CD14-positive monocyte (primary cell): ENCODE measurements around the gene MRPS16. TPM values are rescaled to one million over a fixed set of nuclear protein-coding genes. Genes with fewer than 3 reads are reported as not detected.

Source experiments
- DNase-seq, 3 donors: peaks; one replicate each; pipeline ENCODE4 v3.0.0-alpha.2; 2011 to 2022
- H2AFZ ChIP-seq: 2 replicates; pipeline ENCODE4 v1.6.0; 2012; ENCODE audit warnings: mild to moderate bottlenecking, low read depth, low read length, inconsistent platforms; ENCODE audit not compliant: insufficient read depth, poor library complexity, severe bottlenecking
- H3K27ac ChIP-seq, 2 donors: 1 replicate in 1 of 2; 2 replicates in 1 of 2; pipeline ENCODE4 v1.5.1; 2012 to 2013; ENCODE audit warnings: low read length in 2 of 2, control low read depth in 1 of 2, inconsistent platforms in 1 of 2, low read depth in 1 of 2, mild to moderate bottlenecking in 1 of 2
- H3K27me3 ChIP-seq, 2 donors: one replicate each; pipeline versions ENCODE4 v1.6.0 to v1.6.1; 2011 to 2013; ENCODE audit warnings: low read length in 2 of 2; ENCODE audit not compliant: control insufficient read depth in 2 of 2, insufficient read depth in 2 of 2
- H3K36me3 ChIP-seq, 2 donors: replicated peaks in 1 of 2; 1 replicate in 1 of 2; 2 replicates in 1 of 2; pipeline versions ENCODE4 v1.5.1 to v1.6.1; 2012 to 2013; ENCODE audit warnings: low read length in 2 of 2, control low read depth in 1 of 2, inconsistent platforms in 1 of 2, mild to moderate bottlenecking in 1 of 2; ENCODE audit not compliant: insufficient read depth in 2 of 2, control insufficient read depth in 1 of 2
- H3K4me1 ChIP-seq, 2 donors: 1 replicate in 1 of 2; 2 replicates in 1 of 2; pipeline versions ENCODE4 v1.5.1 to v1.6.1; 2012 to 2013; ENCODE audit warnings: low read length in 2 of 2, control low read depth in 1 of 2, inconsistent platforms in 1 of 2, mild to moderate bottlenecking in 1 of 2, moderate library complexity in 1 of 2; ENCODE audit not compliant: insufficient read depth in 2 of 2, control insufficient read depth in 1 of 2
- H3K4me2 ChIP-seq: replicated peaks from 2 replicates; pipeline ENCODE3; 2012; ENCODE audit warnings: low read length, moderate library complexity, mild to moderate bottlenecking; ENCODE audit not compliant: poor library complexity, severe bottlenecking; ENCODE audit errors: extremely low read depth
- H3K4me3 ChIP-seq, 3 experiments: fragments of 200-600 bp in 1 of 3; sonication (generic) in 1 of 3; replicated peaks in 1 of 3; 1 replicate in 2 of 3; 2 replicates in 1 of 3; pipeline ENCODE4 v1.5.1; 2011 to 2013; ENCODE audit warnings: low read length in 3 of 3, mild to moderate bottlenecking in 3 of 3, control low read depth in 2 of 3, low read depth in 2 of 3, inconsistent platforms in 1 of 3, moderate library complexity in 1 of 3
- H3K79me2 ChIP-seq: 2 replicates; pipeline ENCODE4 v1.6.0; 2012; ENCODE audit warnings: mild to moderate bottlenecking, control low read depth, inconsistent platforms, low read length, moderate library complexity; ENCODE audit not compliant: insufficient read depth
- H3K9ac ChIP-seq: 2 replicates; pipeline ENCODE4 v1.6.0; 2017; ENCODE audit warnings: low read length, mild to moderate bottlenecking; ENCODE audit not compliant: insufficient read depth, poor library complexity, severe bottlenecking
- H3K9me3 ChIP-seq, 2 donors: replicated peaks in 1 of 2; 1 replicate in 1 of 2; 2 replicates in 1 of 2; pipeline versions ENCODE4 v1.5.1 to v1.6.1; 2012 to 2013; ENCODE audit warnings: low read length in 2 of 2, control low read depth in 1 of 2; ENCODE audit not compliant: control insufficient read depth in 1 of 2, insufficient read depth in 1 of 2
- H4K20me1 ChIP-seq: 2 replicates; pipeline ENCODE4 v1.6.0; 2012; ENCODE audit warnings: mild to moderate bottlenecking, low read length, control low read depth, moderate library complexity; ENCODE audit not compliant: insufficient read depth
- H3K27ac Mint-ChIP-seq, 7 donors: one replicate each; pipeline ENCODE4 v1.8.0; 2020; ENCODE audit warnings: mild to moderate bottlenecking in 7 of 7, mixed read lengths in 7 of 7, moderate library complexity in 6 of 7, inconsistent platforms in 2 of 7
- H3K27me3 Mint-ChIP-seq, 3 donors: one replicate each; pipeline ENCODE4 v1.8.0; 2021 to 2022; ENCODE audit warnings: low read depth in 3 of 3, mild to moderate bottlenecking in 3 of 3, mixed read lengths in 3 of 3, moderate library complexity in 3 of 3, inconsistent platforms in 1 of 3
- H3K36me3 Mint-ChIP-seq, 2 donors: one replicate each; pipeline ENCODE4 v1.8.0; 2020; ENCODE audit warnings: mixed read lengths in 2 of 2, inconsistent platforms in 1 of 2, mild to moderate bottlenecking in 1 of 2
- H3K4me1 Mint-ChIP-seq: one replicate; pipeline ENCODE4 v1.8.0; 2020; ENCODE audit warnings: mild to moderate bottlenecking, mixed read lengths
- H3K4me3 Mint-ChIP-seq, 2 donors: one replicate each; pipeline ENCODE4 v1.8.0; 2020; ENCODE audit warnings: mild to moderate bottlenecking in 2 of 2, mixed read lengths in 2 of 2, moderate library complexity in 1 of 2
- H3K9me3 Mint-ChIP-seq, 7 donors: one replicate each; pipeline ENCODE4 v1.8.0; 2020 to 2022; ENCODE audit warnings: mixed read lengths in 7 of 7, mild to moderate bottlenecking in 6 of 7, moderate library complexity in 6 of 7, inconsistent platforms in 2 of 7
- CTCF ChIP-seq: fragments of 200-600 bp; IDR thresholded peaks from one replicate; pipeline ENCODE4 v1.8.0; 2022; ENCODE audit warnings: antibody characterized with exemption, mild to moderate bottlenecking
- WGBS: methylation state at CpG from one replicate; pipeline ENCODE4 v1.1.5; 2013; ENCODE audit warnings: missing lambda C conversion rate; ENCODE audit not compliant: insufficient coverage; 5-methylcytosine and 5-hydroxymethylcytosine counted together
- intact Hi-C, 2 donors: fragments of 100-400 bp; cut with micrococcal nuclease; formaldehyde crosslinking; loops; one replicate each; pipeline versions ENCODE4 v1.15.0 to v1.15.1; 2023
- polyA plus RNA-seq, 3 donors: library from polyadenylated mRNA; depleted of rRNA in 1 of 3; unstranded in 2 of 3; stranded (reverse) in 1 of 3; fragments of 300-500 nt in 2 of 3; fragments of >200 nt in 1 of 3; fragmentation: Illumina TruSeq in 2 of 3; gene quantifications; 1 replicate in 2 of 3; 2 replicates in 1 of 3; pipeline ENCODE4 v1.2.3, GENCODE V29; 2012 to 2021

Gene MRPS16
- polyA plus RNA-seq, 3 donors, result 20.9 to 102 (median 78.6) TPM

GRCh38 chr10:73253225-73253555 lies 746 bp upstream of the MRPS16 start:
- 0% methylated on average over 3 of the region's 4 CpGs for WGBS
- intact Hi-C loops, result no loop called here
- peak overlapping the region; percentile 96 to 99 (median 98) for H3K27ac Mint-ChIP-seq

DNA sequence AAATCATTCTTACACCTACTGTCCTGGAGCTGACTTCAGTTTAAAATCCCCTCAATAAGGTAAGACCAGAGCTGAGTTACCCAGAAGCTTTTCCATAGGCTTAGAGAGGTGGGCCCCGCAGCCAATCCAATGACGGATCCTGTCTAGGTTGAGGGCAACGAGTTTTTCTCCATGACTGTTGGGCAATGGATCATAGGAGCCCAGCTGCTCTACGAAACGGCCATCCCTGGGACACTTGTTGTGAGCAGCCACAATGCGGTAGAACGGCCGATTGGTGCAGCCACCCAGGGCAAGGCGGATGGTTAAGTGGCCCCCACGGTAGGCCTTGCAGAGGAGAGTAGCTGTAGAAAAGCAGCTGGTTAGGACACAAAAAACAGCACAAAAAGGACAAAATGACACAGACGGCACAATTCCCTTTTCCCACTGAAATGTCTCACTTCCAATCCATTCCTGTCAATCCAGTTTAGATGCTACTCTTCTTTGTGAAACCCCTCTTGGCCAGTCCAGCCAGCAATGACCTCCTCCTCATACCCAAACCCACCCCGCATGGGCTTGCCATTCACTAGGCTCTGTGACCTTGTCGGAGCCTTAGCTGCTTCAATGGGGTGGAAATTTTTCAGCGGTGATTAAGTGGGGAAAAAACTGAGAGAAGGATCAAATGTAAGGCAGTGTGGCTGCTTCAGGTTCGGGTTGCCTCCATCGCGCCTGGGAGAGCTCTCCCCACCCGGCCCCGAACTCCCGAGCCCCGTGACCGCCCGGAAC lies 580 bp downstream of the MRPS16 start:
- Histone ChIP-seq H3K4me1 (peaks cover 25% of the 10 kb centered on the region in 2 donors), H3K27ac (peak overlapping the region; percentile 94 to 97), H3K9ac (peak overlapping the region; percentile 90), H3K4me3 (peak overlapping the region; percentile 68 to 91 (median 90)), H3K9me3 (no peaks in the 10 kb centered on the region), H3K27me3 (no peaks in the 10 kb centered on the region), H2AFZ (peak overlapping the region; percentile 93), H3K36me3 (peaks cover 8 to 20% of the 10 kb centered on the region in 2 donors), H4K20me1 (no peaks in the 10 kb centered on the region), H3K4me2 (peak overlapping the region; percentile 81), H3K79me2 (peaks cover 45% of the 10 kb centered on the region)
- 26% methylated on average over 21 of the region's 23 CpGs for WGBS
- peaks cover 0 to 2% (median 0%) of the 10 kb centered on the region in 3 donors for H3K27me3 Mint-ChIP-seq
- peak overlapping the region; percentile 98 to 99 for H3K4me3 Mint-ChIP-seq
- peaks cover 28% of the 10 kb centered on the region for H3K4me1 Mint-ChIP-seq
- DNase-seq, result no peak
- TF ChIP-seq CTCF, result no peak
- no peaks in the 10 kb centered on the region for H3K9me3 Mint-ChIP-seq
- H3K36me3 Mint-ChIP-seq, result peaks cover 17 to 21% of the 10 kb centered on the region in 2 donors
- intact Hi-C loops, result no loop called here
- H3K27ac Mint-ChIP-seq, result peak overlapping the region; percentile 96 to 99 (median 98)

More at GRCh38 chr10:73253225-73253555, 746 bp upstream of the MRPS16 start:
- H3K9ac ChIP-seq, result peak overlapping the region; percentile 90
- peaks cover 8 to 20% of the 10 kb centered on the region in 2 donors for H3K36me3 ChIP-seq
- H3K36me3 Mint-ChIP-seq, result peaks cover 17 to 21% of the 10 kb centered on the region in 2 donors
- H3K4me3 ChIP-seq, result peak overlapping the region; percentile 68 to 91 (median 90)
- H3K79me2 ChIP-seq, result peaks cover 38% of the 10 kb centered on the region
- H3K4me1 ChIP-seq, result peaks cover 18 to 19% of the 10 kb centered on the region in 2 donors
- H3K27me3 ChIP-seq, result no peaks in the 10 kb centered on the region
- no peak for DNase-seq
- peak overlapping the region; percentile 93 for H2AFZ ChIP-seq
- H3K27ac ChIP-seq, result peak overlapping the region in 1 of 2 donors; percentile 97
- H3K4me3 Mint-ChIP-seq, result peak overlapping the region; percentile 98 to 99
- H4K20me1 ChIP-seq, result no peaks in the 10 kb centered on the region
- peak overlapping the region; percentile 81 for H3K4me2 ChIP-seq
- H3K9me3 ChIP-seq, result peaks cover 0 to 4% of the 10 kb centered on the region in 2 donors
- peaks cover 24% of the 10 kb centered on the region for H3K4me1 Mint-ChIP-seq
- H3K9me3 Mint-ChIP-seq, result peaks cover 0 to 5% (median 2%) of the 10 kb centered on the region in 7 donors
- H3K27me3 Mint-ChIP-seq, result peaks cover 0 to 2% (median 0%) of the 10 kb centered on the region in 3 donors
- no peak for TF ChIP-seq CTCF
